Neural crest cell (in vitro differentiated cells): ENCODE data around the gene DOCK4. TPM values are rescaled to one million over a fixed set of nuclear protein-coding genes. Genes with fewer than 3 reads are reported as not detected.

ENCODE experiments used
- DNase-seq: peaks from one replicate; pipeline ENCODE4 v3.0.0; 2021; ENCODE audit warnings: low read depth, mixed read lengths, low spot score
- H3K27ac Mint-ChIP-seq: one replicate; pipeline ENCODE4 v1.8.0; 2021; ENCODE audit warnings: mild to moderate bottlenecking, mixed read lengths; ENCODE audit not compliant: unreplicated experiment
- H3K27me3 Mint-ChIP-seq: 2 replicates; pipeline ENCODE4 v1.8.0; 2021; ENCODE audit warnings: low read depth, mild to moderate bottlenecking, mixed read lengths
- H3K36me3 Mint-ChIP-seq: 2 replicates; pipeline ENCODE4 v1.8.0; 2021; ENCODE audit warnings: low read depth, mild to moderate bottlenecking, mixed read lengths
- H3K4me1 Mint-ChIP-seq: 2 replicates; pipeline ENCODE4 v1.8.0; 2021; ENCODE audit warnings: mixed read lengths
- H3K4me3 Mint-ChIP-seq: one replicate; pipeline ENCODE4 v1.8.0; 2021; ENCODE audit warnings: mild to moderate bottlenecking, mixed read lengths
- H3K9me3 Mint-ChIP-seq: 2 replicates; pipeline ENCODE4 v1.8.0; 2021; ENCODE audit warnings: mixed read lengths
- CTCF ChIP-seq: fragments of 200-600 bp; sonication (generic); conservative IDR thresholded peaks from 2 replicates; pipeline ENCODE4 v1.5.0; 2021; ENCODE audit warnings: antibody characterized with exemption, mild to moderate bottlenecking
- total RNA-seq: library from RNA; stranded (reverse); gene quantifications from 2 replicates; pipeline ENCODE4 v1.2.1, GENCODE V29; 2021

Gene DOCK4
- total RNA-seq, 1 donor from 2014 or later: 15.3 TPM

DNA sequence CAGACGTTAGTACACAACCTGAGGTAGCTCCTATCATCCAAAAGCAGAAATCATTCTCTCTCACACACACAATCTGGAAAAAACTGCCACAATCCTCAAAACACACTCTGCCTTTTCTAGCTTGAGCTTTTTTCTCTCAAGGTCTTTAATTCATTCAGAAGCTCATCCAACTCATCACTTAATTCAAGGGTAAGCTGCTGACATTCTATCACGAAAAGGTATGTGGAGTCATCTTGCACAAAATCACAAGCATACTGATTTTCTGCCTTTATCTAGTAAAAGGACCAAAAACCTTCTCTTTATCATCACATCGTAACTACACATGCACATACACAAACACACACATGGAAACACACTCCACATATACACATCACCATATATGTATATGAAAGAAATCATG, 32.0 kb downstream of the DOCK4 start:
- H3K27ac Mint-ChIP-seq: no peak overlapping the region
- no peaks in the 10 kb centered on the region for H3K36me3 Mint-ChIP-seq
- no peak for DNase-seq
- H3K27me3 Mint-ChIP-seq: no peaks in the 10 kb centered on the region
- peaks cover 18% of the 10 kb centered on the region for H3K4me1 Mint-ChIP-seq
- TF ChIP-seq CTCF: no peak
- no peaks in the 10 kb centered on the region for H3K9me3 Mint-ChIP-seq
- H3K4me3 Mint-ChIP-seq: no peak overlapping the region

GRCh38 chr7:112173568-112173905, 32.7 kb downstream of the DOCK4 start:
- H3K9me3 Mint-ChIP-seq: no peaks in the 10 kb centered on the region
- no peaks in the 10 kb centered on the region for H3K27me3 Mint-ChIP-seq
- no peaks in the 10 kb centered on the region for H3K36me3 Mint-ChIP-seq
- no peak overlapping the region for H3K4me3 Mint-ChIP-seq
- no peak for TF ChIP-seq CTCF
- DNase-seq: no peak
- H3K4me1 Mint-ChIP-seq: peaks cover 16% of the 10 kb centered on the region
- H3K27ac Mint-ChIP-seq: no peak overlapping the region

DNA sequence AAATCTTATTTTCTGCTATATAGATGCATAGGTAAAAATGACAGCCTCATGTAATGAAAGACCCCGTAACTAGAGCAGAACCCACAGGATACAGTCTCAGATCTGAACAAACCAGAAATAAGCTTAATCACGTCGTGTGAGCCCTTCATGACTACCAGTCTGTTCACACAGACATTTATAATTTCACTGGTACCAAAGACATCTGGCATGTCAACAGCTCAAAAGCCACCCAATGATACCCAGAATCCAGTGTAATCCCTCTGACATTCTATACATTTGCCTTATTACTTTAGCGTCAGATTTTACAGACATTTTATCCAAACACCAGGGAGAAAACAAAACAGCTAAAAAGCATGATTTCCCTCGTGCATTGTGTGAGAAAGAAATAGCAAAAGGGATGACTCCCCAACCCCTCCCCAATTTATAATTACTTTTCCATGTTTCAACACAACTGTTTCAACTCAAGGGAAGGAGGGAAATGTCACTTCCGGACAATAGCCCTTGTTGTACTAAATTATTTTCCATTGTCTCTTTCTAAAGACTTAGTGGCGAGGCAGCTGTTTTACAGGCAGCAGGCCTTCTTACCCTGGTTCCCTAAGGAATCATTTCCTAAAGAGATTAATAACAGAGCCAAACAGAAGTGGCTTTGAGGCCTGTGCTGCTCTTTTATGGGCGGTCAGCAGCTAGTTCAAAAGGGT, 33.2 kb downstream of the DOCK4 start:
- TF ChIP-seq CTCF: no peak
- Mint-ChIP-seq H3K36me3 (no peaks in the 10 kb centered on the region), H3K27me3 (no peaks in the 10 kb centered on the region), H3K9me3 (no peaks in the 10 kb centered on the region), H3K4me1 (peaks cover 16% of the 10 kb centered on the region), H3K4me3 (no peak overlapping the region), H3K27ac (no peak overlapping the region)
- no peak for DNase-seq

DNA sequence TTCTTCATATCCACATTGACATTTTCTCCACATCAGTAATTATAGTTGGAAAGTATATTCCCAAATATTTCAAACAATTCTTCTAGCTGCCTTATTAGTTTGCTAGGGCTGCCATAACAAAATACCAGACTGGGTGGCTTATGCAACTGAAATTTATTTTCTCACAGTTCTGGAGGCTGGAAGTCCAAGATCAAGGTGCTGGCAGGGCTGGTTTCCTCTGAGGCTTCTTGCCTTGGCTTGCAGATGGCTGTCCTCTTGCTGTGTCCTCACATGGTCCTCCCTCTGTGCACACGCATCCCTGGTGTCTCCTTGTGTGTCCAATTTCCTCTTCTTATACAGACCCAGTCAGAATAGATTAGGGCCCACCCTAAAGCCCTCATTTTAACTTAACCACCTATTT, 34.5 kb downstream of the DOCK4 start:
- Mint-ChIP-seq H3K9me3 (no peaks in the 10 kb centered on the region), H3K4me1 (peaks cover 16% of the 10 kb centered on the region)
- no peak for DNase-seq

DNA sequence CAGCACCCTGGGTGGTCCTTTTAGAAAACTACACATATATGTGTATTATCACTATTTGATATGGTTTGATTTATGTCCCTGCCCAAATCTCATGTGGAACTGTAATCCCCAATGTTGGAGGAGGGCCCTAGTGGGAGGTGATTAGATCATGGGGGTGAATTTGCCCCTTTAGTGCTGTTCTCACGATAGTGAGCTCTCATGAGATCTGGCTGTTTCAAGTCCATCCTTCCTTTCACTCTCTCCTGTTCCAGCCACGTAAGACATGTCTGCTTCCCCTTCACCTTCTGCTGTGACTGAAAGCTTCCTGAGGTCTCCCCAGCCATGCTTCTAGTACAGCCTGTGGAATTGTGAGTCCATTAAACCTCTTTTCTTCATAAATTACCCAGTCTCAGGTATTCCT, 37.3 kb downstream of the DOCK4 start:
- H3K27ac Mint-ChIP-seq: no peak overlapping the region
- no peaks in the 10 kb centered on the region for H3K27me3 Mint-ChIP-seq
- no peak overlapping the region for H3K4me3 Mint-ChIP-seq
- no peak for DNase-seq
- no peaks in the 10 kb centered on the region for H3K36me3 Mint-ChIP-seq
- no peaks in the 10 kb centered on the region for H3K9me3 Mint-ChIP-seq
- TF ChIP-seq CTCF: no peak
- peaks cover 12% of the 10 kb centered on the region for H3K4me1 Mint-ChIP-seq

More for the DNA sequence above, 34.5 kb downstream of the DOCK4 start:
- TF ChIP-seq CTCF: no peak
- no peaks in the 10 kb centered on the region for H3K27me3 Mint-ChIP-seq
- H3K36me3 Mint-ChIP-seq: no peaks in the 10 kb centered on the region
- H3K27ac Mint-ChIP-seq: no peak overlapping the region
- no peak overlapping the region for H3K4me3 Mint-ChIP-seq
